ENCODE results near the gene GRIA3.
"Not testable (repeated sequence)": the region's sequence is repeated elsewhere in the genome, so short reads cannot be mapped to it uniquely, and the experiment has no call there.

GRIA3 gene

DNA sequence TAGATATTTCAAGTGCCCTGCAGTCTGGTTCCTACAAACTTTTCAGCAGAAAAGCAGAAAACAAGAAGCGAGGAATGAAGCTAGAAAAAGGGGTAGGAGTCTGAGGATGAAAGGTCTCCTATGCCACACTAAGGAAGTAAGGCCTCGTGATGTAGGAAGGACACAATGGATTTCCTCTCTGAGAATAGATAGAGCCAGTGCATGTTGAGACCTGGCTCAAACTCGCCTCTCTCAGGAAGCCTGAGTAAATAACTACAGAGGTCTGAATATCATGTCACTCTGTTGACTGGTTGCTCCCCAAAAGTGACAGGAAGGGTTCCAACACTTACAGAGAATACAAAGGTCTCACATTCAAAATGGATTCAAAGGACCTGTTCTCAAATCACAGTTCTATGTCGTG, 93.3 kb downstream of the GRIA3 start:
- DNase-seq, result no peak

DNA sequence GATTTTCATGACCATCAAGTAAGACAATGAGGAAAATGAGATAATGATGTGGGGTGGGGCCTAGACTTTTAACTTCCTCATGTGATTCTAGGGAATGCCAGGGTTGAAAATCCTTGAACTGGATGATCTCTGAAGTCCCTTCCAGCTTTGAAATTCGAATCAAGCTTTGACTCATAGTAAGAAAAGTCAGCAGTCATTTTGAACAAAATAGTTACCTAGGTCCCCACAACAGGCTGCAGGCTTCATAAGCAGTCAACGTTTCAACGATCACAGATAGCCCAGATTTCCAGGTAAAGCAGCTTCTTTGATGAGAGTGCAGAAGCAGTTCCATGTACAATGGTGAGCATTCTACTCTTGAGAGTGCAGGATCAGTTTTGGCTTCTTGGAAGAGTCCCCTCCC, 93.7 kb downstream of the GRIA3 start:
- DNase-seq, result no peak

DNA sequence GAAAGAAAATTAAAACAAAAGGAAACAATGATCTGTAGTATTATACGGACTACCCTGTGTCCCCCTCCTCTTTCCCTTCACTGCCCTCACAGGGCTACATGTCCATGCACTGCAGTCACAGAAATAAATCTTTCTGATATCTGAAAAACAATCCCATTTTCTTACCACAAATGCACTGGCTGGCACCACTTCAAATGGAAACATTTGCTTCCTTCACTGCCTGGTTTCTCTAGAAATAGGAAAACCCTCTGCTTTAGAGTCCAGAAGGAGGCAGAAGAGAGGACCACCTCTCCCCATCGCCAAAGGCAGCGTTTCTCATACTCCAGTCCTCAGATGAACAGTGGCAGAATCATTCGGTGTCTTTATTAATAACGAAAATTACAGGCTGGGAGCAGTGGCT, 98.2 kb downstream of the GRIA3 start:
- no peak for DNase-seq

DNA sequence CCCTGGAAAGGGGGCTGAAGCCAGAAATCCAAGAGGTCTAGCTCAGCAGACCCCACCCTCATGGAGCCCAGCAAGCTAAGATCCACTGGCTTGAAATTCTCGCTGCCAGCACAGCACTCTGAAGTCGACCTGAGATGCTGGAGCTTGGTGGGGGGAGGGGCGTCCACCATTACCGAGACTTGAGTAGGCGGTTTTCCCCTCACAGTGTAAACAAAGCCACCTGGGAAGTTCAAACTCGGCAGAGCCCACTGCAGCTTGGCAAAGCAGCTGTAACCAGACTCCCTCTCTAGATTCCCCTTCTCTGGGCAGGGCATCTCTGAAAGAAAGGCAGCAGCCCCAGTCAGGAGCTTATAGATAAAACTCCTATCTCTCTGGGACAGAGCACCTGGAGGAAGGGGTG, 99.3 kb downstream of the GRIA3 start:
- not testable (repeated sequence) for DNase-seq

DNA sequence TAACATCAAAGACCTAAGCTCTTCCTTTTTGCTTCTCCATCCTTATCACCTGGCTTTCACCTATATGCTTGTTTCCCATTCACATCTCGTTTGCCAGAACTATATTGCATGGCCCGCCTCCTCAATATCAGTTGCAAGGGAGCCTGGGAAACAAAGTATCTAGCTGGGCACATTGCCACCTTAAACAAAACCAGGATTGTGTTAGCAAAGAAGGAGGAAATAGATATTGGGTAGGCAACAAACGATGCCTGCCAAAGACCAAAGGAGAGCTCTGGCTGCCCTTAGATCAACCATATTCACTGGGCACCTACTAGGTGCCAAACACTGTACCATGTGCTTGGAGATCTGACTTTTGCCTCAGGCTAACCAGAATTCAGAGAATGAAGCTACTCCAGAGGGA, 107.5 kb downstream of the GRIA3 start:
- DNase-seq, result no peak

DNA sequence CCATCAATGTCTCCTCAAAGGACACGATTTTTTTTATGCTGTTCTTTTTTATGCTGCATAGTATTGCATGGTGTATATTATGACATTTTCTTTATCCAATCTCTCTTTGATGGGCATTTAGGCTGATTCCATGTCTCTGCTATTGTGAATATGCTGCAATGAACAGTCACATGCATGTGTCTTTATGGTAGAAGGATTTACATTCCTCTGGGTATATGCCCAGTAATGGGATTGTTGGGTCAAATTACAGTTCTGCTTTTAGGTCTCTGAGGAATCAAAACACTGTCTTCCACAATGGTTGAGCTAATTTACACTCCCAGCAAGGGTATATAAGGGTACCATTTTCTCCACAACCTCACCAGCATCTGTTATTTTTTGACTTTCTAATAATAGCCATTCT, 113.9 kb downstream of the GRIA3 start:
- no peak for DNase-seq

DNA sequence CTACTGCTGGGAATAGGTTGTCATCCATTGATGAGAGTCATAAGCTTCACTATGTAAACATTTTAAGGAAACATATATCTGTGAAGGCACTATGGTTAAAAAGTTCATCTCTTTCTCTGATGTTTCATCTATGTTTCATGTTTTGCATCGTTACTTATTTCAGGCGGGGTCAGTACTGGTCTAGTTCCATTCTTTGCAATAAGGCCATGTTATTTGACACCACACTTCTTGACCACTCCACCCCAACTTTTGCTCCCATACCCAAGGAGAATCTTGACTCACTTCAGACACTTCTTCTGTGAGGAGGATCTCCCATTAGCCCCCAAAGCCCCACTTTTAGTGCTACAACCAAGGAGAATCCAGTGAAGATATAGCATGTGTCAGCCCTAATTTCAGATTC, 119.4 kb downstream of the GRIA3 start:
- no peak for DNase-seq

DNA sequence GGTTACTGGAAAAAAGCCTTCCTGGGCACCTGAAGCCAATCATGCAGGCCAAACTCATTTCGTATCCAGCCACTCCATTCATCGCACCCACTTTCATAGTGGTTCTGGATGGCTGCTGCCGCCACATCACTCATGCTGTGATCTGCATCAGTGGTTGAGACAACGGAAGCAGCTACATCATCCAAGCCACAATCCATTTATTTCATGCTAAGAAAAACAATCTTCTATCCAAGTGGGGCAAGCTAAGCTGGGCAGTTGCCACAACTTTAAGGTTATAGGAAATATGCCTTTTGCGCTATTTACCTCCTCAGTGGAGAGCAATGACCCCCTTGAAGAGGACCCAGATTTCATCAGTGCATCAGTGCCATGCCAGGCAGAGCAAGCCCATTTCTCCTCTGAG, 124.6 kb downstream of the GRIA3 start:
- no peak for DNase-seq

DNA sequence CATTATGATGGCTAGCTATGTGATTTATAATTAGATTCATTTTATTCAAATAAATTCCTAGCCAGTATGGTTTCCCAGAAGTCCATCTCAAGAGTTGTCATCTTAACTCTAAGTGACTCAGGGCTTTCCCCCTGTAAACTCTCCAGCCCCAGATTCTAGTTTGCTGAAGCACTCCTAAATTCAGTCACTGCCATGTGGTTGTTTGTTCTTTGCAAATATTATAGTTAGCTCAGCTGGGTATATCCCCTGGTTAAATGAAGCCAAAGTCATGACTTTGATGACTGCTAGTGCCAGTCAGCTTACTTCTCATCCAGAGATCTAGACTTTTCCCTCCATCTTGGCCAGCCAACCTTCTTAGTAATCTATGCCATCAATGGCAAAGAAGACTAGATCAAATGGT, 126.0 kb downstream of the GRIA3 start:
- DNase-seq, result no peak

DNA sequence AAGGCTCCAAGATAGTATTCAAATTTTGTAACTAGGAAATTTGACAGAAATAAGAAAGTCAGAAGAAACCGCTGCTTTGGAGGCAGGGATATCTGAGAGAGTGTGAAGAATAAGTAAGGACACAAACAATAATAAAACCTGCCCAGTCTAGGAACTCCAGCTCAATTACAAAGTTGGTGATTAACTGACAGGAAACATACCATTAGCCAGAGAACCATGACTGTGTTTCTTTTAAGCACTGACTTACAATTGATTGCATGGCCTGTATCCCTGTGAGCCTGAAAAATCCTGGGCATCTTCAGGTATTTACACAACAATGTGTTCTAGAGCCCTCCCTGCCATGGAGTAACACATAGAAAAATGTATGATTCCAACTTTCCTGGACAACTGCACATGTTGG, 127.4 kb downstream of the GRIA3 start:
- DNase-seq, result no peak

DNA sequence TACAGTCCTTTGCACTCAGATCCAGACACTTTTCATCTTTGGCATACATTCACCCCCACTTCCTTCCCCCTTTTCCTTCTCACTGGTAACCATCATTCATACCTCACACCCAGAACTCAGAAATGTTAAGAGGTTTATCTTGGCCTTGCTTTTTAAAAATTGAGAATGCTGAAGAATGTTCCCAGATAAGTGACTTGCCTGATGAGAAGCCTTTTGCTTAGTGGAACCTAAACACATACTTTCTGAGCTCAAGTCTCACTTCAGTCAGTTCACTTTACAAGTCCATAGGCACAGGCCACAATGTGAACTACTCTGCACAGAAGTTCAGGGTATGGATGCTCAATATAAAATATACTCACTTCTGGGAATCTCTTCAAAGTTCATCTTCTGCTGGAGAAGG, 129.4 kb downstream of the GRIA3 start:
- no peak for DNase-seq

DNA sequence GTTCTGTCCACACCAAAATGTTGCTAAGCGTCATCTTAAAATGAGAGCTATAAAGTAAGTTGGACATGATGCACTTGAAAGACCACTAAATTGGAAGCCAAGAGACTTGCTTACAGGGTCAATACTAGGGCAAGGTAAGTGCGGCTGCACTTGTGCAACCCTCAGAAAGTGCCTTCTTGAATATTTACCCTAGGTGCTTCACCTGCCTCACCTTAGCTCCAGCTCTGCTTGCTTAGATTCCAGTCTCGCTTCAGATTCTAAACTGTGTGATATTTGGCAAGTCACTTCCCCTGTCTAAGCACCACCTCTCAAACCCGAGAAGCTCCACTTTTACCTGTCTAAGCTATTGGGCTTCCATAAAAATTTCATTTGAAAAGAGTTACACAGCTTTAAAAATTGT, 136.5 kb downstream of the GRIA3 start:
- no peak for DNase-seq

DNA sequence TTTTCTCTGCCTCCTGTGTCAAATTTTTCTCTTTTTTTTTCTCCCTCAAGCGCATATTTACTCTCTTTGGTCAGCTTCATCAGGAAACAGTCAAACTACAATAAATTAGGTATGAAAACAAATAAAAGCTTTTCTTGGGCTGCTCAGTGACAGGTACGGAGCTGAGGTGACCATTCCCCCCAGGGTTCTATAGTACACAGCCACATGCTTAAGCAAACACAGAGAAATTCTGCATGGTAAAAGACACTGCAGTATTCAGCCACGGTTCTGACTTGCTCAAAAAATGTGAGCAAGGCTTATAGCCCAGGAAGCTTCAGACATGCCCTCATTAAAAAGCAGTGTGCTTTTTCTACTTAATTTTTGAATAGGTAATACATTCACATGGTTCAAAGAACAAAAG, 138.5 kb downstream of the GRIA3 start:
- no peak for DNase-seq

DNA sequence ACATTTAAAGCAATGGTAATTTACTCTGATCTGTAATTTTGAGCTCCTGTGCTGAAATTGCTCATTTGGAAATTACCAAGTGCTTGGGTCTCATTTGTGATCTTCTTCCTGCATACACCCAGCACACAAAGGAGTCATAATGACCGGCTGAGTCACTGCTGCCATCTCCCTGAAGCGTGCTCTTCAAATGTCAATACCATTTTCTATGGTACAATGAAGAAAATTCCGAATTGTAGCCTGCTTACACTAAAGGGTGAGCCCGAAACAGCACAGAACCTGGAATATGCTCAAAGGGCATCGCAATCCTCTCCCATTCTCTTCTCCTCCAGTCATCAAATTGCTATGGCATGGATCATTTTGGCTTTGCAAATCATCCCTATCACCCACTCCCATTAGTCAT, 140.5 kb downstream of the GRIA3 start:
- no peak for DNase-seq

DNA sequence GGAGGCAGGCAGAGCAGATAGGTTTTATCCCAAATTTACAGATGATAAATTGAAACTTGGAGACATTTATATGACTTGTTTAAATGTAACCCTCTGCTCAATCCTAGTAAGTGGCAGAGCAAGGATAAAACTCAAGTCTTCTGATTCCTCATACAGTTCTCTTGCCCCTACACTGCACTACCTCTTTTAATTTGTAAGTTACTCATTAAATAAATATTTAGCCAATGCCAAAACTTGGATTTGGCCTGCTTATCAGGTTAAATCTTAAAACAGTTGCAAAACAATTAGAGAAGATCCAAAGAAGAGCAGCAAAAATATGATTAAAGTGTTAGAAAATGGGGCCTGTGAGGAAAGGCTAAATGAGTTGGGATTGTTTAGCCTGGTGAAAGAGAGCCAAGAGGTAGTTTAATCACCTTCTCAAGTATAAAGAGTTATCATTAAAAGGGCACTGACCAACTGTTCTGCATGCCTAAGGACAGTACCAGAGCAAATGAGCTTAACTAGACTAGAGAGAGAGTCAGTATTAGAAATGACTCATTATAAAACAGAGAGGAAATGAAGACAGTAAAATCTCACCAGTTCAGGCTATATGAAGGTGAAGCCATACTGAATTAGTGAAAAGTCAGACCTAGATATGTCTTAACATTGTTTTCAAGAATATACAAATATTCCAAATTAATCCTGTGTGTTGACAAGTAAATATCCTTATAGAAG, 146.3 kb downstream of the GRIA3 start:
- no peak for DNase-seq

DNA sequence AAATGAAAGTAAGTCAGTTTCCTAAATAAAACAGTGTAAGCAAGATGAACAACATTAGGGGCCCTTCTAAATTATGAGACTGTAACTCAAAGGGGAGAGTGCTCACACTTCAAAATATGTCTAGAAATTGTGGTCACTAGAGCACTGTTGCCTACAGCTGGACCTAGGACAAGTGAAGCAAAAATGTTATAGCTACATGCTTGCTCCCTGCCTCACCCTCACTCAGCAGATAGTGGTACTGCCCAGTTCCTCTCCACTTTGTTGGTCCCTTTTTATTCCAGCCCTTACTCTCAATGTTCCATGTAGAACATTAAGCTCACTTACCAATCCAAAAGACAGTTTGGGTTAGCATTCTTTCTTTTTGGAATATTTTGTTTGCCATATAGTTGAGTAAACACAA, 147.3 kb downstream of the GRIA3 start:
- DNase-seq, result no peak

DNA sequence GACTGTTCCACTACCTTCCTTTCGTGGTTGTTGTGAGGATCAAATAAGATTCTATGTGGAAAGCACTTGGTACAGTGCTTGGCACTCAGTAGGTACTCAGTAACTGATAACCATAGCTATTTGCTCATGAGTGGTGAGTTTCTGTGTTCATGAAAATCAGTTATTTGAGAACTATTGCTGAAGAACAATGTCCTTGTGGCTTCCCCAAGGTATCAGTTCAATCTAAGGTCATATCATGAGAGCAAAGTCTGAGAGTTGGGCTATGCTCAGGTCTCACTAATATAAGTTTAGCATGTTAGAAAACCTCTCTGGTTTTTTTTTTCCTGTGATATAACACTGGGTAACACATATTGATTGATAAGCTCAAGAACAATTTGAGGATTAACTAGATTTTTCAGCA, 147.8 kb downstream of the GRIA3 start:
- no peak for DNase-seq

DNA sequence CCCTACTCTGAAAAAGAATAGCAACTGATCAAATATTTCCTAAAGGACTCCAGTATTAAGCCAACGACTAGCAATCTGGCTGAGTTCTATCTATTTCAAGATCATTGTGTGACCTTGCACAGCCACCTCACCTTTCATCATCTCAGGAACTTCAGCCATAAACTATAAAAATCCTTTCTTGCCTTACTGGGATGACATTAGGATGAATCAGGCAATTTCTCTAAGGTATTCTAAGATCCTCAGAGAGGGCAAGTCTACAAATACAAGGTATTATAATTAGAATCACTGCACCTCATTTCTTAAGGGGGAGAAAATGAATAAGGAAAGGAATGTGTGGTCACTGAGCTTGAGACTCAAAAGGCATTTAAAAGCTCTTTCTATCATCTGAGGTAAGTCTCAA, 152.6 kb downstream of the GRIA3 start:
- DNase-seq, result no peak

DNA sequence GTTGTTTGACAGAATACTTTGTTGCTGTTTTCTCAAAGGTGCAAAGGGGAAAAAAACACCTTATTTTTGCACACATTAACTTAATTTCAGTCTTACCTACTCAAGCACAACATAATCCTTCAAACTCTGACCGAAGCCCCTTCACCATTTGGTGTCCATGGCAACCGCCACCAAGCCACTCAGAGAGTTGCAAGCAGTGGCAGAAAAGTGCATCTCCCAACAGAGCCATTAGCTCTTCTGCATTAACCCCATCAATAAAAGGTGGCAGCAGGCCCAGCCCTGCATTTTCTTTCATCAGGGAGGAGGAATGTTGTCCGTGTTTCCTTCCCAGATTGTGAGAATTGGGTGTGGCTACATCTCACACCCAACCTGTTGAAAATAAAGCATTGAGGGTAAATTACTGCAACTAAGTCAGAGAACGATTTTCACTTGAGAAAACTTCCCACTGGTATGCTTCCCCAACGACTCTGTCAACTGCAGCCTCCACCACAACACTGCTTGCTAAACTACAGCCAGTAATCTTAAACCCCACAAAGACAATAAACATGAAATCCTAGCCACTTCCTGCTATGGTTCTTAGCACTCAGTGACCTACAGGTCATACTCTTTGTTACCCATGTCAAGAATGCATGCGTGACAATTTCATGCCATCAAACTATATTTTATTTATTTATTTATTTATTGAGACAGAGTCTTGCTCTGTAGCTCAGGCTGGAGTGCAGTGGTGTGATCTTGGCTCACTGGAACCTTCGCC, 154.0 kb downstream of the GRIA3 start:
- no peak for DNase-seq

DNA sequence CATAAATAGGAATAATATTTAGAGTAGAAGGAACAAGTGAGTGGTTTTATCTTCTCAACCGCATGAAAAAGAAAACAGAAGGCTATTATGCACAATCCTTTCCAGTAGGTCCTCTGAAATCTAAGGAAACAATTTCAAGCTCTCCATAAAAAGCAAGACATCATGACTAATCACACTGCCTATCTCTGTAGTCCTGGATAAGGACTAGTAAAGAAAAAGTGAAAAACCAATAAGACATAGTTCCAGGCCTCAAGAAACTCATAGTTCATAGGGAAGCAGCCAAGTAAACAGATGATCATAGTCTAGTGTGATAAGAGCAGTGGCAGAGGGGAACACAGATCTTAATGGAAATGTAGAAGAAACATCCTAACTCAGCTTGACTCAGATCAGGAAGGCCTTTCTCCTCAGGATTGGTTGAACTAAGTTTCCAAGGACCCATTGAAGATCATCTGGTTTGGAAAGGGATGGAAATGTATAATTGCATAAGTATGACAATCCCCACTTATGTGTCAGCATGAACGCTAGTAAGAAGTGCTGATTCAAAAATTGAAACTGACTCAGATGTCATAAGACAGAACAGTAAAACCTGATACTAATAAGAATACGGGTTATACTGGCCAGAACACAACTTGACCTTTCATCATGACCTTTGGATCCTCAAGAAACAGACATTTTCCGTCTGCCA, 155.3 kb downstream of the GRIA3 start:
- DNase-seq, result no peak

DNA sequence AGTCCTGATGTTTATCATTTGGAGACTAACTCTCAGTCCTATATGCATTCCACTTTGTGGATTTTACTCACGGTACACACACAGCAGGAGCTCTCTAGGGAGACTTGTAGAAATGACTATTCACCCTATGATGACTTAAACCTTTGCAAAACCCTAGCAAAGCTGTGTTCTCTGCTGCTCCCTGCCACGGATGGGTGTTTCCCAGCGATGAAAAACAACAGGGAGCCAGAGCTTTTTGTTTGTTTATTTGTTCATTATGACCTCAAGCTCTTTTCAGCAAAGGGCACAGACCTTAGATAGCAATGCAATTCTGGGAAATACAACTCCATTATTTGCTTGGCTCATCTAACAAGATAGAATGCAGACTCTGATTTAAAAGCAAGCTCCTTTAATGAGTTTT, 156.6 kb downstream of the GRIA3 start:
- no peak for DNase-seq

DNA sequence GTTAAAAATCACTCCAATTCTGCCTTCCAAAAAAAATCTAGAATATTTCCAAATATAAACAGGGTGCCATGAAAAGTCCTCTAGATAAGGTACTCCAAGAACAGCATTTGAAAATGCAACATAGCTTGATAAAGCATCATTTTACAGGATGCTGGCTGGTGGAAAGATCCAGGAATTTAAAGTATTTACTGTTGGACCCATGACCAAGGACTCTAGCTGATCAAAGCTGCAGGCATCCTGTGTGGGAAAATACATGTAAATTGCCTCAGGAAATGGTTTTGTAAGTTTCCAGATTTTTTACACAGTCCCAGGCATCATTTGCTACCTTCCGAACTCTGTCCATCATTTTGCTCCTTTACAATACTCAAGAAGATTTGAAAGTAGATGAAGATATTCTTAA, 164.4 kb downstream of the GRIA3 start:
- no peak for DNase-seq

DNA sequence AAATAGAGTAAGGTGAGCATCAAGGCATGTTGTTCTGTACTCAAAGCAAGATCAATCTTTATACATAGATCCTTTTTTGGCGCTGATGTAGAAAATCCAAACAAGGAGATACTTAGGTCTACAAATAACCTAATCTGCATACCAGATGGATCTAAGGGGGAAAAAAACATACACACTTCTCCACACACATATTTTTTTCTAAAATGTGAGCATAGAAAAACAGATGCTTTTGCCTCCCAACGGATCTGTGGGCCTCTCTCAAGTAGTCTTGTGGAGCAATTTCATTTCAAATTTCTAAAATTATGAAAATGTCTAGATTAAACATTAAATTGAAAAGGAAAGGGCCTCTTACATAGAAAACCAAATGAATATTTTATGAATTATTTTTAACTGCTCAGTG, 166.1 kb downstream of the GRIA3 start:
- DNase-seq, result no peak

DNA sequence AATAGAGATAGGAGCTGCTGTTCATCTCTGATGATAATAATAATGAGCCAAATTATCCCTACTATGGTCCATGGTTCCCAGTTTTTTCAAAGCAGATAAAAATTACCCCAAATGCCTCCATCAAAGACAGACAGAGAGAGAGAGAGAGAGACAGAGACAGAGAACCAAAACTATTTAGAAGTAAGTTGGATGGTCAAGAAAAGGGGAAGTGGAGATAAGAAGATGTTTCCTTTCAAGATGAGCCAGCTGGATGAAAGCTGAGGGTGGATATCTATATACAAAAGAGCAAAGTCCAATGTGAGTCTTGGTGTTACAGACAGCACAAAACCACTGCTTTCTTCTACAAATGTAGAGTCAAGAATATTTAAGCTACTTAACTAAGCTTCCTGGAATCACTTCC, 173.9 kb downstream of the GRIA3 start:
- no peak for DNase-seq

Measured in CD4-positive, alpha-beta T cell treated with Interleukin-6 for 4 hours (primary cell).